ENCODE data around the gene ARHGAP25.

Gene ARHGAP25

GRCh38 chr2:68871159-68871764 is 136.7 kb downstream of the ARHGAP25 start, which contains the start of gene BMP10:
Gene BMP10 (minus strand): TSS chr2:68871397. CDS start chr2:68871358, 39 bp downstream.
- no peak for DNase-seq
